NCI-H345 treated with DMSO at 0.1 percent for 48 hours (cell line): Measurements from ENCODE around the gene DUXB.

Source experiments
- DNase-seq: peaks from one replicate; lab custom pipeline; 2025; ENCODE audit not compliant: unreplicated experiment; lab: John Stamatoyannopoulos, UW

Gene DUXB, protein sequence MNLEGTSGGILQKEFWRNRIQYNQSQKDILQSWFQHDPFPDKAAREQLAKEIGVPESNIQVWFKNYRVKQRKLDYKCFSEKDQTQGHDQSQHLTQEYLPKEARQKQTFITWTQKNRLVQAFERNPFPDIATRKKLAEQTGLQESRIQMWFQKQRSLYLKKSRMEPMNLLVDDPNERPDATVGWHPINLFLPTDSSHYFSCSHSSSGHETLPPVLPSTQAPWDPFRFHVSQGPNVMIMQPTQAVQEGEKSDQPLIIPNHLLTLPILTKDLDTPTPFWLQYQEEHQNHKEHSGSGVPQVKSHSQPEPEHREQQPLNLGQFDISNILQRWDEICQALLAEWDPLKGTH

DNA sequence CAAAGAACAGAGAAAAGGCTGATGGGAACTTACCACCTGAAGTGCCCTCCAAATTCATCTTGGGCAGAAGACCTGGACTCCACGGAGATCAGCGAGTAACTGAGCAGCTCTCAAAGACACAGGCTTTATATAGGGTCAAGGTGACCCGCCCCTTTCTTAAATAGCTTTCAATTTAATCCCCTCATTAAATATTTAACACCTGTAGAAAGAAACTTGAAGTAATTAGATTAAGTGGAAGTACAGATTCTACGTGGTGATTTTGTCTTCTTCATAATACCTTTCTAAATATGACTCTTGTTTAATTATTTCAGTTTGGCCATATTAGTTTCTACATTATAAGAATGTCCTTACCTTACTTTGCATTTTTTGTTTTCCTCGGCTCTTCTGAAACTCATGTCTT, at the start of gene DUXB:
Gene DUXB, minus strand, starts transcription at position 101 of the 400 bp plus-strand sequence. Its CDS starts 43 bp downstream, at position 58.
- no peak for DNase-seq

DNA sequence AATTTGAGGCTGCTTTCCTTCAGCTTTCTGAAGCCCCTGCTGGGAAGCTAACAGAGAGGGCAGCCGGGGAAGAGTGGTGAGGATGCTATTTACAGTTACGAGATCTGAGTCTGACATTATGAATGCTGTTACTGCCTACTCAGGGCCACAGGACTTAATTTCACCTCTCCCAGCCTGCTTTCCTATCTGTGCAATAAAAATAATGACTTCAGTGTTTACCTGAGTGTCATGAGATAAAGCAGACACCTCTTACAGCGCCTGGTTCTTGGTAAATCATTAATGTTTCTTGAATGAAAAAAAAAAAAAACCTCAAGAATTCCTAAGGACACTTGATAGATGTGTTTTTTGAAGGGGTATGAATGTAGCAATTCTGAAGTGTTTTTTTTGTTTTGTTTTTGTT, 49.3 kb upstream of the DUXB start:
- DNase-seq, result no peak

DNA sequence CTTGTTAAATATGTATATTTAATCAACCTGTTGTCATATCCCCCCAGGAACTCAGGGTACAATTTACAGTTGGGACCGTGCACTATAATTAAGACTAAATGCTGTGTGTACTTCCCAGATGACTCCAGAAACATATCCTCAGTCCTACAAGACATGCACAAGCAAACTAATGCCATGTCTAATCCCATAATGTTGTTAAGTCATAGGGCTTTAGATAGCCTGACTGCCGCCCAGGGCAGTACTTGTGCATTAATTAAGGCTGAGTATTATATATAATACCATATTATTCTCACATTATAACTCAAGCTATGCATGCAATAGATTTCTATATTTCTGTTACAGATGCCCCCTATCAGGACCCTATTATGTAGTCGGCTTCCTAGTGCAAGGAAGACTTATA, 45.1 kb upstream of the DUXB start:
- no peak for DNase-seq

DNA sequence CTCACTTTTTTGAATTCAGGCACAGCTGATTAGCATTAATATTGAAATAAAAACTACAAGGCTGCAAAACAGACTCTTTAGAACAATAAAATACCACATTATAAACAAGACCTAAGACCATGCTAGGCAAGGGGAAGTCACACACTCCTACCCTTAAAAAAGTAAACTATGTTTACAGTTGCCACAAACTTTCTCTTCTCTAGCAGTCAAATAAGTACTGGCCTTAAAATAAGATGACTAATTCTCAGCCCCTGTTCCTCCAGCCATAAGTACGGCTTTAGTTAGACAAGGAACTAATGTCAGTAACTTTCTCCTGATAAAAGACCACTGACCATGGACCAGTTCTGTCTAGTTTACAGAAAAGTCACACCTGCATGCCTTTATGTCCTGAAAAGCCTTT, 44.6 kb upstream of the DUXB start:
- no peak for DNase-seq

DNA sequence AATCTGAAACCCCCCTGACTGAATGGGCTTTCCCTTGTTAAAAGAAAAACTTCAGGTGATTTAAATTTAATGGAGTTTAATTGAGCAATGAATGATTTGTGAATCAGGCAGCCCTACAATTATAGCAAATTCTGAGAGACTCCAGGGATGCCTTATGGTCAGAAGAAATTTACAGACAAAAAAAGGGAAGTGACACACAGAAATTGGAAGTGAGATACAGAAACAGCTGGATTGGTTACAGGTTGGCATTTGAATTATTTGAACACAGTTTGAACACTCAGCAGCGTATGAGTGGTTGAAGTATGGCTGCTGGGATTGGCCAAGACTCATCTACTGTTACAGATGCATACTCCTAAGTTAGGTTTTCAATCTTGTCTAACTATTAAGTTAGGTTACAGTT, 44.0 kb upstream of the DUXB start:
- no peak for DNase-seq

DNA sequence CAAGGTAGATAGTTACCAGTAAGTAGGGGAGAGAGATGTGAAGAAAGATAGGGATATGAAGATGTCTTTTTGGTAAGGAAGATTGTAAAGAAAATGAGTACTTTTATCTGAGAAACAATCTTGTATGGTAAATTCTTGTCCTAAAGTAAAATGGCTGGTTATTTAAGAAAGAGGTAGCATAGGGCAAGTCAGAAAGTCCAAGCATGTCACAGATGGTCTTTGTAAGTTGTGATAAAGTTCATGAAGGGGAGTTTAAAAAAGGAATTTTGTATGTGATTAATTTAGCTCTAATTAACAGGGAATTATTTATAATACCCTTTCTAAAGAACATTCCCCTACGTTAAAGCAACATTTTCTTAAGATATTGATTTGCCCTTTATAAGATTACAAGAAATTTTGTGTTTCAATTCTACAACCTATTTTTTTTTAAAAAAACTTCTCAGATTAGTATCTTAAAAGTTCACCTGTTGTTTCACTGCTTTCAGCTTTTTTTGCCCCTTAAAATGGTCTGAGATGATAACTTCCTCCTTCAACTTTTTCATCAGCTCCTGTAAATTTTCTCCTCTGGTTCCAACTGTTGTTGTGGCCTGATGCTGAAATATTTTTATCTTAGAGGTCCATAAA, 41.3 kb upstream of the DUXB start:
- DNase-seq, result no peak

DNA sequence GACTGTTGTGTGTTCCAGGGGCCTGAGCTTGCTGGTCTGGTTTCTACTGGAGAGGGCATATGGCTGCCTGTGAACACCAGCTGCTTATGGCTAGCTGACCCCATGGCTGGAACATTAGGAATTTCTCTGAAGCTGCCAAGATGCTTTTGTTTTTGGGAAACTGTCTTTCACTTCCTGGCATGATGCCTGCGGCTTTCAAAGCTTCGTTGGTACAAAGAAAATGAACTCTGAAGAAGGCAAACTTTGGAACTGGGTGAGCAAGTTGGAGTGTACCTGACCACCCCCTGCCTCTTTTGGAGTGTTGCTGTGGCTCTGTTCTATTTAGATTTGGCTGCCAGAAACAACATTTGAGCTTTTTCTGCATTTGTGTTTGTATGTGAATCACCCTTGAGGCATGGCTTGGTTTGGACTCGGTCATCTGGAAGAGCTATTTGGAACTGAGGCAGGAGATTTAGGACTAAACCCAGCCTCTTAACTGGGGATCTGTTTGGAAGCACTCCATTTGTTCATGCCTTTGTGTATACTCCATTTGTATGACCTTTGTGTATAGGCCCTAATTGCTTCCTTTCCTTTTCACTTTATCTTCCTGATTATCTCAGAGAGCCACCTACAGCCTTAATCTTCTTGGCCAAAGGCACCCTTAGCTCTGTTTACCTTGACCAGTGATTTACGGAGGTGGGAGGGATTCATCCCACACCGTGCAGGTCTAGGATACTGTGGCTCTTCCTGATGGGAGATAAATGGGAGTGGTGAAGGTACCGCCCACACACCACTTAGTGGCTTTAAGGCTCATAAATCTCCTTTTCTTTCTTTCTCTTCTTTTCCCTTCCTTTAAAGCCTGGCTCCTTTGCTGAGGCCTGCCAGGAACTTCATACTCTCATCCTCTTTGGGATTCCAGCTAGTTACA, 32.3 kb upstream of the DUXB start:
- no peak for DNase-seq

DNA sequence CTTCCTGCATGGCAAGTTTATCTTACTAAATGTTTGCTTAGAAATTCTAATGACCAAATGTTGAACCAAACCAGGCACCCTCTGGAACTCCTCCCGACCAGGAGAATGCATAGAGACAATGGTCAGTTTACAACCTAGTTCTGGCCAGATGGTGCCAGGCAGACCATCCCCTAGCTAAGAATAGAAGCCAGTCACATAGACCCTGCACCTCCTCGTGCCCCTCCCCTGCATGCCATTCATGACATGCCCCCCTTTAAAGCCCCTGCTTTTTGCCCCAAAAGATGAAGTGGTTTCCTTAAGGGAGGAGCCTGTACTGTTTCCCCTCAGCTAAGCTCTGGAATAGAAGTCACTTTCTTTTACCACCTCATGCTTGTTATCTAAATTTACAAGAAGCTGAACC, 31.6 kb upstream of the DUXB start:
- DNase-seq, result no peak

DNA sequence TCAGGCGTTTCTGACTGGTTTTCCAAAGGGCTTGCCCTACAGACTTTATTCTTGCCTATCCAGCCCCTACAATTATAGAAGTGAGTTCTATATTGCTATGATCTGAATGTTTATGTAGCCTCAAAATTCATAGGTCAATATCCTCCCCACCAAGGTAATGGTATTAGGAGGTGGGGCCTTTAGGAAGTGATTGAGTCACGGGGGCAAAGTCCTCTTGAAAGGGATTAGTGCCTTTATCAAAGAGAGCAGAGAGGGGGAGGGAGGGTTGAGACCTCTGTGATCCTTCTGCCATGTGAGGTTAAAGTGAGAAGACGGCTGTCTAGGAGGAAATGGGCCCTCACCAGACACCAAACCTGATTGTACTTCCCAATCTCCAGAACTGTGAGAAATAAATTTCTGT, 26.0 kb upstream of the DUXB start:
- DNase-seq, result no peak

DNA sequence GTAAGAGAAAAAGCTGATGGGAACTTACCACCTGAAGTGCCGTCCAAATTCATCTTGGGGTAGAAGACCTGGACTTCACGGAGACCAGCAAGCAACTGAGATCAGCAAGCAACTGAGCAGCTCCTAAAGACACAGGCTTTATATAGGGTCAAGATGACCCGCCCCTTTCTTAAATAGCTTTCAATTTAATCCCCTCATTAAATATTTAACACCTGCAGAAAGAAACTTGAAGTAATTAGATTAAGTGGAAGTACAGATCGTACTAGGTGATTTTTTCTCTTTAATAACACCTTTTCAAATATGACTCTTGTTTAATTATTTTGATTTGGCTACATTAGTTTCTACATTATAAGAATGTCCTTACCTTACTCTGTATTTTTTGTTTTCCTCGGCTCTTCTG, 25.1 kb upstream of the DUXB start, which contains the start of gene CPHXL:
Gene CPHXL, minus strand, starts transcription at position 101 of the 400 bp plus-strand sequence. Its CDS starts 48 bp downstream, at position 53.
- DNase-seq, result no peak

DNA sequence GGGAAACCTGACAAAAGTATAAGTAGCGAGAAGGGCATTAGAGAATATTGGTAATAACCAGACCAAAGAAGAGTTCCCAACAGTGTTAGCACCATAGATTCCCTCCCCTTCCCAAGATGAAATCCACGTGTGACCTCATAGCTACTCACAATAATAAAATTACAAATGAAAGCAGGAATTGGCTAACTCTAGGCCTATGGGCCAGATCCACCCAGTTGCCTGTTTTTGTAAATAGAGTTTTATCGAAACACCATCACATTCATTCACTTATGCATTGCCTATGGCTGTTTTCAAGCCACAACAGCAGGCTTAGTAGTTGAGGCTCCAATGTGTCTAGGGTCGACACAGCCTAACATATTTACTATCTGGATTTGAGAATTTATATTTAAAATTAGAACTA, 17.2 kb upstream of the DUXB start:
- DNase-seq, result no peak

DNA sequence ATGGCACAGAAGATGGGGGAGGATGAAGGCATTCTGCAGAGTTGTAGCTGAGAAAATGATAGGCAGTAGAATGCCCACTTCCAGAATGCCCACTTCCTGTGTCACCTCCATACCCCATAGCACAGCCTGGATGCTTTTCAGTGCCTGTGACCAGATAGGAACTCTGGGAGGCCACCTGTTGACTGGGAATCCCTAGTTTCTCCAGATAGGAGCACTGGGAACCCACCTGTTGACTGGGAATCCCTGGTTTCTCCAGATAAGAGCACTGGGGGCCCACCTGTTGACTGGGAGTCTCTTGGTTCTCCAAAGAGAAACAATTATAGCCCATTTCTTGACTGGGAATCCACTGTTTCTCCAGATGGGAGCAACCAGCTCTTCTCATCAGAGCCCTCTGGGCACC, 13.4 kb upstream of the DUXB start:
- DNase-seq, result no peak

DNA sequence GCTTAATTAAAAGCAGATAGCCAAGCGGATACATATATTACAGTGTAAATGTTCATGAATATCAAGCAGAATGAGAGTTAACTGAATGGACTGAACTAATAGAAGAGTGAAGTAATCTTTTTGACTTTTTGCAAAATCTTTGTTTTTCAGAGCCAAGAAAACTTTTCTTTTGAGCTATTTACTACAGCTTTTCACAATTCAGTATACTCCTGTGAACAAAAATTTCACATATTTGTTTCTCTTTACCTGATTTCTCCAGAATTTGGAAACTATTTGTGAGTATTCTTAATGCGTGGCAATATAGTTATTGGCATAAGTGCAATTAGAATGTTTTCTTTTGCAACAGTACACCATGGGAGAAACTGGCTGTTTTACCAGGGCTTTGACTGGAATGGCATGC, 9.1 kb upstream of the DUXB start:
- no peak for DNase-seq

DNA sequence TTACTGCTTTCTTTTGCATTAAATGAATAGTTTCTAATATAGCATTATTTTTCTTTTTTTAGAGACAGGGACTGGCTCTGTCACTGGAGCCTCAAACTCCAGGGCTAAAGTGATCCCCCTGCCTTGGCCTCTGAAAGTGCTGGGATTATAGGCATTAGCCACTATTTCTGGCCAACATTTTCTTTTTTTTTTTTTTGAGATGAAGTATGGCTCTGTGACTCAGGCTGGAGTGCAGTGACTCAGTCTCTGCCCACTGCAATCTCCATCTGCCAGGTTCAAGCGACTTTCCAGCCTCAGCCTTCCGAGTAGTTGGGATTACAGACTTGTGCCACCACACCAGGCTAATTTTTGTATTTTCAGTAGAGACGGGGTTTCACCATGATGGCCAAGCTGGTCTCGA, 2.0 kb upstream of the DUXB start:
- DNase-seq, result no peak

DNA sequence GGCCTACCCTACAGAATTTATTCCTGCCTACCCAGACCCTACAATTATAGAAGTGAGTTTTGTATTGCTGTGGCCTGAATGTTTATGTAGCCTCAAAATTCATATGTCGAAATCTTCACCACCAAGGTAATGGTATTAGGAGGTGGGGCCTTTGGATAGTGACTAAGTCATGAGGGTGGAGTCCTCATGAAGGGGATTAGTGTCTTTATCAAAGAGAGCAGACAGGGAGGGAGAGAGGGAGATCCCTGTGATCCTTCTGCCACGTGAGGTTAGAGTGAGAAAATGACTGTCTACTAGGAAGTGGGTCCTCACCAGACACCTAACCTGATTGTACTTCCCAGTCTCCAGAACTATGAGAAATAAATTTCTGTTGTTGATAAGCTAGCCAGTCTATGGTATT, 981 bp upstream of the DUXB start:
- DNase-seq, result no peak

DNA sequence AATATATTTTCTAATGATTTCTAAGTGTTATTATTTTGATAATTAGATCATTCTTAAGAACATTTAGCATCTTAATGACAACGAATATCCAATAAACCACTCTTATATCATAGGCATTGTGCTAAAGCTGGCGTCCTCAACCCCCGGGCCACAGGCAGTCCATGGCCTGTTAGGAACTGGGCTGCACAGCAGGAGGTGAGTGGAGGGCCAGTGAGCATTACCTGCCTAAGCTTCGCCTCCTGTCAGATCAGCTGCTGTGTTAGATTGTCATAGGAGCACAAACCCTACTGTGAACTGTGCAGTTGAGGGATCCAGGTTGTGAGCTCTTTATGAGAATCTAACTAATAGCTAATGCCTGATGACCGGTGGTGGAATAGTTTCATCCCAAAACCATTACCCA, 3.7 kb downstream of the DUXB start:
- no peak for DNase-seq

DNA sequence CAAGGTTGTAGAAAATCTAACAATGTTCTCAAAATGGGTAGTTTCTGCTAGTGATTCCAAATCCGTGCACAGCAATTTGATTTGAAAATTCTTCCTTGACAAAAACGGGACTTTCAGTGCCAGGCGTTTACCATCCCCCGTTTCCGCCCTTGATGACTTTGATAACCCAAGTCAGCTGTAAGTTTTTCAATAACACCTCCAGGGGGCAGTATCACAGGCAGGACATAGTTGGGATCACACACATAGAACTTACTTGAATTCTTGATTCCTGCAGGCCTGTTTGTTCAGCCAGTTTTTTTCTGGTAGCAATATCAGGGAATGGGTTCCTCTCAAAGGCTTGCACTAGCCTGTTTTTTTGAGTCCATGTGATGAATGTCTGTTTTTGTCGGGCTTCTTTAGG, 5.6 kb downstream of the DUXB start:
- DNase-seq, result no peak

DNA sequence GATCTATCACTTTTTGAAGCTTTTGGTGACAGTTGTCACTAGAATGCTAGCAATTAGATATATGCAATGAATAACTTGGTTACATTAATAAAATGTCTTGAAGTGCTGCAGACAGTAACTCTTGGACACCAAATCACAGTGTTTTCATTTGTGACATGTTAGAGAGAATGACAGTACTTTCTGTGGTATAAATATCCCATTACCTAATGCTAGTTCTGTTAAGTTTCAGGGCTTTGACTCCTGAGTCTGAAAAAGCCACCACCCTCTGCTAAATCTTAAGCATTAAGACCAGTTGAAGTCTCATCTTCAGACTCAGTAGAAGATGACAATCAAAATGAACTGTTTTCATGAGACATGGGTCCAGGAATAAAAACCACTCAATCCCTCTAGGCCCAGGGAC, 13.9 kb downstream of the DUXB start:
- no peak for DNase-seq

DNA sequence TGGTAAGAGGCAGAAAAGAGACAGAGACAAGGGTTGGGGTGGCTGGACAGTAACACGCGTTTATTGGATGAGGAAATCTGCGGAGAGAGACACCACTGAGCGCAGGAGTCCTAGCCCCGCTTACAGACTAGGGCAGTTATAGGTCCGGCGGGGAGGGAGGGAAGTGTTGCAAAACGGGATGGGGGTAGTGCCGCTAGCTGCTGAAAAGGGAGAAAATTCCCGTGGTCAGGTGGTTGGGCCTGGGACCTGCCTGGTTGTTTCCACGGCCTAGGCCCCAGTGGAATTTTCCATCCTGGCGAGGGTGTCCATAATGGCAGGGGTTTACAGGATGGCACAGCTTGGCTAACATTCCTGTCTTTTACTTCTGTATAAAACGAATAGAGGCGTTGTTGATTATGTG, 19.0 kb downstream of the DUXB start:
- no peak for DNase-seq

DNA sequence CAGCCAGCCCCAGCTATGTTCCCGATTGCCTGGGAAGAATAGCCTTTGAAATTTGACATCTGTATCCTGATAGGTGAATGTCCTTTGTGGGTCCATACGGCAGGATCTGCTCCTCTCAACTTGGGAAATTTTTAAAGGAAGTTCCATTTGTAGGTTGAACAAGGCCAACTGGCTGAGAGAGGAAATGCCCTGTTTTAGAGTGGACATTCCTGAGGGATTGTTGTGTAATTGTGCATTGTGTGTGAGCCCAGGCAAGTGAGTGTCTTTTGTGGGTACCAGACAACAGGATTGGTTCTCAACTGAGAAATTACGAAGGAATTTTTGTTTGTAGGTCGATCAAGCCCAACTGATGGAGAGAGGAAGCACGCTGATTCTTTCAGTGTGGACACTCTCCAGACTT, 21.9 kb downstream of the DUXB start:
- DNase-seq, result no peak

DNA sequence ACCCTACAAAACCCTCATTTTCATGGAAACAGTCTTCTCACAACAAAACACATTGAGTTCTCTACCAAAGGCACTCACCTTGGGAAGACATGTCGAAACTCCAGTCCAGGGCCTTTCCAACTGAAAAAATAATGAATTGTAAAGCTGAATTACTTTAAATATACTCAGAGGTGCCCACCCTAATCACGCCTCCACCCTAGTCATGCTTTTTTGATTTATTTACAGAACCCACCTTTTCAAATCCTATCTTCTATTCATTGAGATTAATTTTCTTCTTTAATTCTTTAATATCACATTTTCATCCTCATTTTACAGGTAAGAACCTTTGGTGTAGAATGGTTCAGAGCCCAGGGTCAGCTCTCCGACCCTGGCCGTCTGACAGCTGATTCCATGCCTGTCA, 24.4 kb downstream of the DUXB start, which contains the start of gene CPHXL2:
Gene CPHXL2, minus strand, starts transcription at position 101 of the 400 bp plus-strand sequence. Its CDS starts 10 bp downstream, at position 91.
- DNase-seq, result no peak

DNA sequence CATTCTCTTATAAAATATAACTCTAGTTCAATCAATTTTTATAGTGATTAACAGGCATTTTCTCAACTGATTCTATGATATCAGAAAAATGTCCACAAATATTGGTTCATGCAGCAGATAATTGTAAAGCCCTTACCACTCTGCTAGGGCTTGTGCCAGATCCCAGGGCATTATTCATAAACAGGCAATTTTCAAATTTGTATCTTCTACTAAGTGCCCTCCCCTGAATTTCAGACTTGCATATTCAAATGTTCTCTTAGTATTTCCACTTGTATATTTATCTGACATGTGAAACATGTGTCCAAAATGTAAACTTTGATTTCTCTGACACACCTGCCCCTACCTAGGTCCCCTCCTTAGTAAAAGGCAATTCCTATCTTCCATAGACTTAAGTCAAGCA, 33.8 kb downstream of the DUXB start:
- DNase-seq, result no peak
